DOHH2 (cell line): Measurements from ENCODE around the gene MARCHF3.

Experiments
- EZH2phosphoT487 ChIP-seq: fragments of 200-600 bp; sonication (generic); IDR thresholded peaks from 2 replicates; pipeline ENCODE4 v1.6.1; 2017; ENCODE audit warnings: borderline replicate concordance, mild to moderate bottlenecking, antibody characterized with exemption, low read length, moderate library complexity, mixed read lengths
- TF ChIP-seq, protein P1 (sequence below): fragments of 200-600 bp; sonication (generic); IDR thresholded peaks from one replicate; pipeline ENCODE4 v1.5.1; 2014; ENCODE audit warnings: antibody characterized with exemption, mild to moderate bottlenecking, low read depth, low read length; ENCODE audit not compliant: poor library complexity, severe bottlenecking

GRCh38 chr5:126830061-126830460 is 200.3 kb downstream of the MARCHF3 start:
- TF ChIP-seq, protein P1, sequence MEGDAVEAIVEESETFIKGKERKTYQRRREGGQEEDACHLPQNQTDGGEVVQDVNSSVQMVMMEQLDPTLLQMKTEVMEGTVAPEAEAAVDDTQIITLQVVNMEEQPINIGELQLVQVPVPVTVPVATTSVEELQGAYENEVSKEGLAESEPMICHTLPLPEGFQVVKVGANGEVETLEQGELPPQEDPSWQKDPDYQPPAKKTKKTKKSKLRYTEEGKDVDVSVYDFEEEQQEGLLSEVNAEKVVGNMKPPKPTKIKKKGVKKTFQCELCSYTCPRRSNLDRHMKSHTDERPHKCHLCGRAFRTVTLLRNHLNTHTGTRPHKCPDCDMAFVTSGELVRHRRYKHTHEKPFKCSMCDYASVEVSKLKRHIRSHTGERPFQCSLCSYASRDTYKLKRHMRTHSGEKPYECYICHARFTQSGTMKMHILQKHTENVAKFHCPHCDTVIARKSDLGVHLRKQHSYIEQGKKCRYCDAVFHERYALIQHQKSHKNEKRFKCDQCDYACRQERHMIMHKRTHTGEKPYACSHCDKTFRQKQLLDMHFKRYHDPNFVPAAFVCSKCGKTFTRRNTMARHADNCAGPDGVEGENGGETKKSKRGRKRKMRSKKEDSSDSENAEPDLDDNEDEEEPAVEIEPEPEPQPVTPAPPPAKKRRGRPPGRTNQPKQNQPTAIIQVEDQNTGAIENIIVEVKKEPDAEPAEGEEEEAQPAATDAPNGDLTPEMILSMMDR, result no peak
- no peak for TF ChIP-seq EZH2phosphoT487
